SH-SY5Y (cell line): ENCODE data around the gene UBFD1.

ENCODE experiments used
- GATA2 ChIP-seq: IDR thresholded peaks from 2 replicates; pipeline ENCODE4 v1.6.1; 2011; ENCODE audit warnings: mild to moderate bottlenecking, low read depth, low read length
- GATA3 ChIP-seq: IDR thresholded peaks from 2 replicates; pipeline ENCODE4 v1.6.1; 2011; ENCODE audit warnings: low read depth, mild to moderate bottlenecking, low read length, moderate library complexity

GRCh38 chr16:23538919-23539278 lies 18.6 kb upstream of the UBFD1 start:
- no peak for TF ChIP-seq GATA3
- no peak for TF ChIP-seq GATA2
